ENCODE data around the gene RNU1-3. TPM values are rescaled to one million over a fixed set of nuclear protein-coding genes. Genes with fewer than 3 reads are reported as not detected.
"Not testable (repeated sequence)": the region's sequence is repeated elsewhere in the genome, so short reads cannot be mapped to it uniquely, and the experiment has no call there.

RNU1-3 gene
- total RNA-seq, 1 donor from 2014 or later = 1,358 TPM

- DNase-seq (ENCODE audit: low spot score) = not testable (repeated sequence)
Observed at GRCh38 chr1:16656981-16657683, 9.6 kb downstream of the RNU1-3 start.

DNA sequence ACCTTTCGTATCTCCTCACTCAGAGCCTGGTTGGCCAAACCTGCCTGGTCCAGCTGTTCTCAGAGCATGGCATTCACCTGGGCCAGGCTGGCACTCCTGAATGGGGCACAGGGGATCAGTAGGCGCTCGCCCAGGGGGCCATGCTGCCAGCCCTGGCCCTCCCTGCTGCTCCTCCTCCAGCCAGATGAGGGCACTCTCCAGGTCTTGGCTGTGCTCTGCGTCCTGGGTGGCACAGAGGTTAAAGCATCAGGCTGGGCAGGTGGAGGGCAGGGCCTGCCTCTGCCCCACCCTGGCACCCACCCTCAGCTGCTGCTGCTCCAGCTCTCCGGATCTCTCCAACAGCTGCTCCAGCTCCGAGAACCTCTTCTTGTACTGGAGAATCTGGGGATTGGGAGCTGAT is 10.2 kb downstream of the RNU1-3 start:
- not testable (repeated sequence) for DNase-seq (ENCODE audit: low spot score)

DNA sequence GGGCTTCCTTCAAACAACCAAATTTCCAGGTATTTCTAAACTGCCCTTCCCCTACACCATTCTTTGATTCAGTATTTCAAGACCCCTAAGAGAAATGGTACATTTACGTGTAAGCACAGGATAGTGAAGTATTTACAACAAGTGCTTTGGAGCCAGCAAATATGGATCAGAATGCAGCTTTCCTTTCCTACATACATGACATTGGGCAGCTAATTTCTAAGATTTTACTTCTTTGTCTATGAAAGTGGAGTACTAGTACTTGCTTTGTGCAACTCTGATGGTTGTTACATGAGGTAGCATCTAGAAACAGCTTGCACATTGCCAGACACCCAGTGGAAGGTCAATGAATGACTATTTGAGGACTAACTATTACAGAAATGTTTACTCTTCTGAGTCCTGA is 15.2 kb downstream of the RNU1-3 start:
- not testable (repeated sequence) for DNase-seq (ENCODE audit: low spot score)

DNA sequence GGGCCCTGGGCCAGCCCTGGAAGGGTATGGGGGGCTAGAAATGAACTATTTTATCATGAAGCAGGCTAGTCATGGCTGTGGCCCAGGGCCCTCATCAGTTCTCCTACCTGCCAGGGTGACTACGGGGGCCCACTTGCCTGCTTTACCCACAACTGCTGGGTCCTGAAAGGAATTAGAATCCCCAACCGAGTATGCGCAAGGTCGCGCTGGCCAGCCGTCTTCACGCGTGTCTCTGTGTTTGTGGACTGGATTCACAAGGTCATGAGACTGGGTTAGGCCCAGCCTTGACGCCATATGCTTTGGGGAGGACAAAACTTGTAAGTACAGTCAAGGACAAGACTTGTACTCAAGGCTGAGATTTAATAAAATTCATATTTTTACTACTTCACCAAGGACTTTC is 16.8 kb downstream of the RNU1-3 start:
- DNase-seq (ENCODE audit: low spot score) = not testable (repeated sequence)

DNA sequence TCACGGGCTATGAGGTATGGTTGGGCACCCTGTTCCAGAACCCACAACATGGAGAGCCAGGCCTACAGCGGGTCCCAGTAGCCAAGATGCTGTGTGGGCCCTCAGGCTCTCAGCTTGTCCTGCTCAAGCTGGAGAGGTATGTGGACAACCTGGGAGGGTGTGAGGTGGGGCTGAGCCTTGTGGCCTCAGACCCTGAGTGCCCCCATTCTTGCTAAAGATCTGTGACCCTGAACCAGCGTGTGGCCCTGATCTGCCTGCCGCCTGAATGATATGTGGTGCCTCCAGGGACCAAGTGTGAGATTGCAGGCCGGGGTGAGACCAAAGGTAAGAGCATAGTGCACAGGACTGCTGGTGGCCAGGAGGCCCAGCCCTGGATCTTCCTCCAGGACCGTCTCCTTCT is 17.4 kb downstream of the RNU1-3 start:
- peak; percentile 14 for DNase-seq (ENCODE audit: low spot score)

DNA sequence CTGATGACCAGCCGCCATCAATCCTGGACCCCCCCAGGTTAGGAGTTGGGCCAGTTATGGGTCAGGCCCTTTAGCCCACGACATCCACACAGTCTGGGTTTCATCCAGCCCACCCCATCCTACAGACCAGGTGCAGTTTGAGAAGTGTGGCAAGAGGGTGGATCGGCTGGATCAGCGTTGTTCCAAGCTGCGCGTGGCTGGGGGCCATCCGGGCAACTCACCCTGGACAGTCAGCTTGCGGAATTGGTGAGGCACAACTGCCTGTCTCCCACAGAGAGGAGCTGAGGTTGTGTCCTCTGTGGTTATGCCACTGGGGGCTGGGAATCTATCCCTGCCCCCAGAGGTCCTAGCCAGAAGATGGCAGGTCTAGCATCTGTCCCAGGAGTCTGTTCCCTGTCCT is 18.0 kb downstream of the RNU1-3 start:
- DNase-seq (ENCODE audit: low spot score) = not testable (repeated sequence)

GRCh38 chr1:16648250-16648649 is 18.5 kb downstream of the RNU1-3 start:
- not testable (repeated sequence) for DNase-seq (ENCODE audit: low spot score)

DNA sequence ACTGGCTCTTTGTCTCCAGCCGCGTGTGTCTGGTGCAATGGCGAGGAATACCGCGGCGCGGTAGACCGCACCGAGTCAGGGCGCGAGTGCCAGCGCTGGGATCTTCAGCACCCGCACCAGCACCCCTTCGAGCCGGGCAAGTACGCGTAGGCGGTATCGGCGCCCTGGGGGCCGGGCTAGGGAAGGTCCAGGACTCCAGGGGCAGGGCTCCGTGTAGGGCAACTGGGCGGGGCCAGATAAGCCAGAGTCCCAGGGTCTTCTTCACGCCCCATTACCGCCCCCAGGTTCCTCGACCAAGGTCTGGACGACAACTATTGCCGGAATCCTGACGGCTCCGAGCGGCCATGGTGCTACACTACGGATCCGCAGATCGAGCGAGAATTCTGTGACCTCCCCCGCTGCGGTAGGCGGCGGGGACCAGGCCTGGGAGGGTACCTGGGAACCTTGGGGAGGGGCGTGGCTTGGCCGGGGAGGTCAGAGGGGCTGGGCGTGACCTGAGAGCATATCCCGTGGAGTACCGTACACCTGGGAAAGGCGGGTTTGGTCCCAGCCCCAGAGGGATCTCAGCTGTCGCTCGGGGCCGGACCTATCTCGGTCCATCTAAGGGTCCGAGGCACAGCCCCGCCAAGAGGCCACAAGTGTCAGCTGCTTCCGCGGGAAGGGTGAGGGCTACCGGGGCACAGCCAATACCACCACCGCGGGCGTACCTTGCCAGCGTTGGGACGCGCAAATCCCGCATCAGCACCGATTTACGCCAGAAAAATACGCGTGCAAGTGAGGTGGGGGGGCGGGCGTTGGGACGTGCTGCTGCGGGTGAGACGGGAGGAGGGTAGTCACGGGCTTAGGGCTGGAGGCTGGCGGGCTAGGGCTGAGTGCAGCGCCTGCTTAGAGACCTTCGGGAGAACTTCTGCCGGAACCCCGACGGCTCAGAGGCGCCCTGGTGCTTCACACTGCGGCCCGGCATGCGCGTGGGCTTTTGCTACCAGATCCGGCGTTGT is 19.3 kb downstream of the RNU1-3 start:
- DNase-seq (ENCODE audit: low spot score) = peak; percentile 11

DNA sequence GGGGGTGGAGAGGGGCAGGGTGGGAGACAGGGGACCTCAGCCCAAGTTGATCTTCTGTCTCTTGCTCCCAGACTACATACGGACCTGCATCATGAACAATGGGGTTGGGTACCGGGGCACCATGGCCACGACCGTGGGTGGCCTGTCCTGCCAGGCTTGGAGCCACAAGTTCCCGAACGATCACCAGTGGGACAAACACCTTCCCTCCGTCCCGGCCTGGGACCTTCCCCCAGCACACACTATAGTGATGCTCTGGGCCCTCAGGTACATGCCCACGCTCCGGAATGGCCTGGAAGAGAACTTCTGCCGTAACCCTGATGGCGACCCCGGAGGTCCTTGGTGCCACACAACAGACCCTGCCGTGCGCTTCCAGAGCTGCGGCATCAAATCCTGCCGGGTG is 20.0 kb downstream of the RNU1-3 start:
- not testable (repeated sequence) for DNase-seq (ENCODE audit: low spot score)

GRCh38 chr1:16646061-16646664 is 20.6 kb downstream of the RNU1-3 start:
- DNase-seq (ENCODE audit: low spot score) = peak; percentile 10

- peak; percentile 26 for DNase-seq (ENCODE audit: low spot score)
Observed at GRCh38 chr1:16645271-16646060, 21.3 kb downstream of the RNU1-3 start.

- peak; percentile 99 for DNase-seq (ENCODE audit: low spot score)
Observed at GRCh38 chr1:16644482-16645270, 22.1 kb downstream of the RNU1-3 start.

DNA sequence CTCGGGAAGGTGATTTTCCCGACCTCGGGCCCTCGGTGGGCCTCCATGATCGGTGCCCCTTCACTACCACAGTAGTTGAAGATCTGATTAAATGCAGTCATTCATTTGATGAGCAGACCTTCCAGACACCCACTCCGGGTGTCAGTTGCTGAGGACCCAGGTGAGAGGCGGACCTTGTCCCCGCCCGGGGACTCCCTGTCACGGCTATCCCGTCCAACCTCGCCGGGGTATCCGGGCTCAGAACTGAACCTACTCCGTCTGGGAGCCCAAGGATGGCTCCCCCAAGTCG is 22.6 kb downstream of the RNU1-3 start:
- no peak for DNase-seq (ENCODE audit: low spot score)

DNA sequence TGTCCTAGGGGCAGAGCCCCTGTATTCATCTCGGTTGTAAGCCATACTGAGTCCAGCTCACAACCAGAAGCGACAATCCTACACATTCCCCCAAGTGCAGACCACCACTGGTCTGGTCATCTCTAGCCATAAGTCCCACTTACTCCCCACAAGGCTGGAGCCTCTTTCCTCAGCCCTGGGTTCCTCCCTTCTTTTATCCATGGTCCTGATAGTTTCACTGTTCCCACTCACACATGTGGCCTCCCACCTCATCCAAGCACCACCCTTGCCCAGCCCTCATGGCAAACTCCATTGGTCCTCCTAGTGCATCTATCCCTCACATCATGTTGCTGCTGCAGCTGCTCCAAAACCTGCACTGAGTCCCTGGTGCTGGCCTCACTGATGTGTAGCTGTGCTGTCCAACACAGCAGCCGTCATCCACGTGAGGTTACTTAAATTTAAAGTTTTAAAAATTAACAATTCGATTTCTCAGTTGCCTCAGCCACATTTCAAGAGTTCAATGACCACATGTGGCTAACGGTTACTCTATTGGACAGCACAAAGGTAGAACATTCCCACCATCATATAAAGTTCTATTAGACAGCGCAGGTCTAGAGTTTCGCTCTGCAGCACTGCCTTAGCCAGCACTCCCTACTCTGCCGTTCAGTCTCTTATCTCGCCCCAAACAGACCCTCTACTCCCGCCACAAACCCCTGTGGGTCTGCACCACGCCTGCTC is 23.1 kb downstream of the RNU1-3 start:
- DNase-seq (ENCODE audit: low spot score) = peak; percentile 28

DNA sequence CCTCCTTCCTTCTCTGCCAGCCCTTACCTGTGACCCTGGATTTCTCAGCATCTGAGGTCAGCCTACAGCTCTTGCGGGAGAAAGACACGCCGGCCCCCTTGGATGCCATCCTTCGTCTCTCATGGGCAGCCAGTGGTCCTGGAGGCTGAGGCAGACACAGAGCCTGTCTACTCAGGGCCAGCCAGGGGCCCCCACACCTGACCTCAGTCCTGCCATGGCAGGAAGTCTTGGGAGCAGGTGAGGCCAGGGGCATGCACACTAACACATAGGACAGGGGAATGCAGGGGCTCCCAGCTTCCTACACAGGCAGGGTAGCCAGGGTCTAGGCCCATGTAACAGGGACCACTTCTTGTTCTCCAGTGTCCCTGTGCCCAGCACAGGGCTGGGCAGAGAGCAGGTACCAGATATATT is 23.7 kb downstream of the RNU1-3 start:
- DNase-seq (ENCODE audit: low spot score) = peak; percentile 35

DNA sequence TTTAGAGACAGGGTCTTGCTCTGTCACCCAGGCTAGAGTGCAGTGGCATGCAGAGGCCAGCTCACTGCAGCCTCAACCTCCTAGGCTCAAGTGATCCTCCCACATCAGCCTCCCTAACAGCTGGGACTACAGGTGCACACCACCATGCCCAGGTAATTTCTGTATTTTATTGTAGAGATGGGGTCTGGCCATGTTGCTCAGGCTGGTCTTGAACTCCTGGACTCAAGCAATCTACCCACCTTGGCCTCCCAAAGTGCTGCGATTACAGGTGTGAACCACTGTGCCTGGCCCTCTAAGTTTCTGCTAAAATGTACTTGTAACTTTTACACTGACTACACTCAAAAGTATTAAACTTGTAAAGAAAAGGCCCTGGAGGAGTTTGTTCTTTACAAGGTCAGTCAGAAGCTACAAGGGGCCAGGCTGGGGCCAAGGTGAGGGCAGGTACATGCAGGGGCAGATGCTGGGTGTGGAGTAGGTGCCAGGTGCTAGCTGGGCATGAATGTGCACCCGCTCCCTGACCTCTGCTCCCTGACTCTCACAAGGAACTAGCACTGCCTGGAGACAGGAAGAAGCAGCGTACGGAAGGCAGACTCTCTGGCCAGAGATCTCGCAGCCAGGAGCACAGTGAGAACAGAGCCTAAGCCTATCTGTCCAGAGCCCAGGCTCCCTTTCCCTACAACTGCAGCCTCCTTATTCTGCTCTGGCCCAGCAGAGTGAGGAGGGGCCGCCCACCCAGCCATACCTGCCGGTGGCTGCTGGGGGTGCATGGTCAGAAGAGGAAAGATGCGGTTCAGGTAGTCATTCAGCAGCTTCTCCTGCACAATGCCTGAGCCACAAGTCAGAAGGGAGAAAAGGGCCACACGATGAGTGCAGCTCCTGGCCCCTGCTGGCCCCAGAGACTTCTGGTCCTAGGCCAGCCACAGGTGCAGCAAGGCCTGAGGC is 24.5 kb downstream of the RNU1-3 start:
- DNase-seq (ENCODE audit: low spot score) = peak; percentile 80

DNA sequence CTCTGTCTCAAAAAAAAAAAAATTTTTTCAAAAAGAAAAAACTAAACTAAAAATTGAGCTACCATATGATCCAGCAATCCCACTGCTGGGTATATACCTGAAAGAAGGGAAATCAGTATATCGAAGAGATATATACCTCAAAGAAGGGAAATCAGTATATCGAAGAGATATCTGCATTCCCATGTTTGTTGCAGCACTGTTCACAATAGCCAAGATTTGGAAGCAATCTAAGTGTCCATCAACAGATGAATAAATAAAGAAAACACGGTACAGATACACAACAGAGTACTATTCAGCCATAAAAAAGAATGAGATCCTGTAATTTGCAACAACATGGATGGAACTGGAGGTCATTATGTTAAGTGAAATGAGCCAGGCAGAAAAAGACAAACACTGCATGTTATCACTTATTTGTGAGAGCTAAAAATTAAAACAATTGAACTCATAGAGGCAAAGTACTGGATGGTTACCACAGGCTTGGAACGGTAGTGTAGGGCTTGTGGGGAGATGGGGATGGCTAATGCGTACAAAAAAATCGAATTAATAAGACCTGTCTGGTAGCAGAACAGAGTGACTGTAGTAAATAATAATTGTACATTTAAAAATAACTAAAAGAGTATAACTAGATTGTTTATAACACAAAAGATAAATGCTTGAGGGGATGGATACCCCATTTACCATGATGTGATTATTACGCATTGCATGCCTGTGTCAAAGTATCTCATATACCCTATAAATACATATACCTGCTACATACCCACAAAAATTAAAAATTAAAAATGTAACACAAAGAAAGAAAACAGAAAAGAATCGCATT is 25.4 kb downstream of the RNU1-3 start:
- not testable (repeated sequence) for DNase-seq (ENCODE audit: low spot score)
